GM10847 (cell line): ENCODE results near the gene XYLT1.

Experiments used
- POLR2A ChIP-seq: IDR thresholded peaks from 2 replicates; pipeline ENCODE4 v1.6.1; 2011; ENCODE audit not compliant: insufficient read length; ENCODE audit errors: extremely low read depth

Gene XYLT1

GRCh38 chr16:17354141-17354601 lies 116.6 kb downstream of the XYLT1 start:
- no peak for TF ChIP-seq POLR2A

GRCh38 chr16:17353561-17353960 lies 117.2 kb downstream of the XYLT1 start:
- TF ChIP-seq POLR2A = no peak

GRCh38 chr16:17351441-17352035 lies 119.2 kb downstream of the XYLT1 start:
- TF ChIP-seq POLR2A = no peak

GRCh38 chr16:17350207-17350606 lies 120.6 kb downstream of the XYLT1 start:
- TF ChIP-seq POLR2A = no peak

GRCh38 chr16:17348826-17349225 lies 121.9 kb downstream of the XYLT1 start:
- no peak for TF ChIP-seq POLR2A

- no peak for TF ChIP-seq POLR2A
Observed at GRCh38 chr16:17348042-17348783, 122.5 kb downstream of the XYLT1 start.

GRCh38 chr16:17347624-17348023 lies 123.1 kb downstream of the XYLT1 start:
- TF ChIP-seq POLR2A = no peak

- TF ChIP-seq POLR2A = no peak
Observed at GRCh38 chr16:17346621-17347569, 123.9 kb downstream of the XYLT1 start.

GRCh38 chr16:17345043-17345442 lies 125.7 kb downstream of the XYLT1 start:
- no peak for TF ChIP-seq POLR2A

GRCh38 chr16:17343728-17344127 lies 127.0 kb downstream of the XYLT1 start:
- TF ChIP-seq POLR2A = no peak

- no peak for TF ChIP-seq POLR2A
Observed at GRCh38 chr16:17343028-17343427, 127.7 kb downstream of the XYLT1 start.

GRCh38 chr16:17342031-17342430 lies 128.7 kb downstream of the XYLT1 start:
- TF ChIP-seq POLR2A = no peak

- no peak for TF ChIP-seq POLR2A
Observed at GRCh38 chr16:17340804-17341203, 130.0 kb downstream of the XYLT1 start.

- no peak for TF ChIP-seq POLR2A
Observed at GRCh38 chr16:17339764-17340541, 130.8 kb downstream of the XYLT1 start.

GRCh38 chr16:17338244-17338643 lies 132.5 kb downstream of the XYLT1 start:
- TF ChIP-seq POLR2A = no peak
